Measurements from ENCODE around the gene ATP23. TPM values are rescaled to one million over a fixed set of nuclear protein-coding genes. Genes with fewer than 3 reads are reported as not detected.
A peak's percentile ranks its signal among the peaks of the same experiment; 100 is the strongest.

ATP23 gene
- total RNA-seq, 2 donors from 2014 or later, result 5.6 to 5.7 TPM

- no peak for DNase-seq (ENCODE audit: low spot score)
- intact Hi-C loops (cut with DNase I), result no loop called here
These were observed 13.4 kb downstream of the ATP23 start for GRCh38 chr12:57954768-57955167.

- no peak for DNase-seq (ENCODE audit: low spot score)
- intact Hi-C loops (cut with DNase I), result no loop called here
These were observed 16.8 kb downstream of the ATP23 start for GRCh38 chr12:57958061-57958657.

- DNase-seq (ENCODE audit: low spot score), result no peak
- intact Hi-C loops (cut with DNase I), result no loop called here
These were observed 23.1 kb downstream of the ATP23 start for GRCh38 chr12:57964421-57964820.

GRCh38 chr12:57965766-57966165, 24.4 kb downstream of the ATP23 start:
- no peak for DNase-seq (ENCODE audit: low spot score)

GRCh38 chr12:57966536-57966935, 25.2 kb downstream of the ATP23 start:
- intact Hi-C loops (cut with DNase I), result no loop called here
- DNase-seq (ENCODE audit: low spot score), result no peak

More at GRCh38 chr12:57965766-57966165, 24.4 kb downstream of the ATP23 start:
- intact Hi-C loops (cut with DNase I), result no loop called here

- DNase-seq (ENCODE audit: low spot score), result no peak
These were observed 41.9 kb downstream of the ATP23 start for GRCh38 chr12:57983146-57983857.

GRCh38 chr12:57983858-57984505, 42.6 kb downstream of the ATP23 start:
- intact Hi-C loops (cut with DNase I), result no loop called here
- DNase-seq (ENCODE audit: low spot score), result no peak

More at GRCh38 chr12:57983146-57983857, 41.9 kb downstream of the ATP23 start:
- intact Hi-C loops (cut with DNase I), result no loop called here

GRCh38 chr12:57984629-57985151, 43.3 kb downstream of the ATP23 start:
- intact Hi-C loops (cut with DNase I), result no loop called here
- DNase-seq (ENCODE audit: low spot score), result peak; percentile 78

- intact Hi-C loops (cut with DNase I), result no loop called here
- no peak for DNase-seq (ENCODE audit: low spot score)
These were observed 44.3 kb downstream of the ATP23 start for GRCh38 chr12:57985685-57986084.

- DNase-seq (ENCODE audit: low spot score), result no peak
- intact Hi-C loops (cut with DNase I), result no loop called here
These were observed 48.5 kb downstream of the ATP23 start for GRCh38 chr12:57989838-57990237.

GRCh38 chr12:57990241-57990883, 49.0 kb downstream of the ATP23 start:
- DNase-seq (ENCODE audit: low spot score), result no peak
- intact Hi-C loops (cut with DNase I), result no loop called here

- DNase-seq (ENCODE audit: low spot score), result no peak
- intact Hi-C loops (cut with DNase I), result no loop called here
These were observed 50.6 kb downstream of the ATP23 start for GRCh38 chr12:57992001-57992400.

- intact Hi-C loops (cut with DNase I), result no loop called here
- DNase-seq (ENCODE audit: low spot score), result no peak
These were observed 51.7 kb downstream of the ATP23 start for GRCh38 chr12:57993030-57993429.

- intact Hi-C loops (cut with DNase I), result no loop called here
- no peak for DNase-seq (ENCODE audit: low spot score)
These were observed 52.5 kb downstream of the ATP23 start for GRCh38 chr12:57993834-57994233.

- no peak for DNase-seq (ENCODE audit: low spot score)
- intact Hi-C loops (cut with DNase I), result no loop called here
These were observed 55.2 kb downstream of the ATP23 start for GRCh38 chr12:57996520-57996919.

GRCh38 chr12:57998251-57998650, 56.9 kb downstream of the ATP23 start:
- intact Hi-C loops (cut with DNase I), result no loop called here
- no peak for DNase-seq (ENCODE audit: low spot score)

- no peak for DNase-seq (ENCODE audit: low spot score)
- intact Hi-C loops (cut with DNase I), result no loop called here
These were observed 59.1 kb downstream of the ATP23 start for GRCh38 chr12:58000499-58000898.

- intact Hi-C loops (cut with DNase I), result no loop called here
- DNase-seq (ENCODE audit: low spot score), result no peak
These were observed 66.5 kb downstream of the ATP23 start for GRCh38 chr12:58007875-58008274.

GRCh38 chr12:58008634-58009033, 67.3 kb downstream of the ATP23 start:
- no peak for DNase-seq (ENCODE audit: low spot score)

More at GRCh38 chr12:58008634-58009033, 67.3 kb downstream of the ATP23 start:
- intact Hi-C loops (cut with DNase I), result no loop called here

Data from posterior vena cava (tissue), 2 donors.